ENCODE measurements around the gene ZBTB22.

Gene ZBTB22

DNA sequence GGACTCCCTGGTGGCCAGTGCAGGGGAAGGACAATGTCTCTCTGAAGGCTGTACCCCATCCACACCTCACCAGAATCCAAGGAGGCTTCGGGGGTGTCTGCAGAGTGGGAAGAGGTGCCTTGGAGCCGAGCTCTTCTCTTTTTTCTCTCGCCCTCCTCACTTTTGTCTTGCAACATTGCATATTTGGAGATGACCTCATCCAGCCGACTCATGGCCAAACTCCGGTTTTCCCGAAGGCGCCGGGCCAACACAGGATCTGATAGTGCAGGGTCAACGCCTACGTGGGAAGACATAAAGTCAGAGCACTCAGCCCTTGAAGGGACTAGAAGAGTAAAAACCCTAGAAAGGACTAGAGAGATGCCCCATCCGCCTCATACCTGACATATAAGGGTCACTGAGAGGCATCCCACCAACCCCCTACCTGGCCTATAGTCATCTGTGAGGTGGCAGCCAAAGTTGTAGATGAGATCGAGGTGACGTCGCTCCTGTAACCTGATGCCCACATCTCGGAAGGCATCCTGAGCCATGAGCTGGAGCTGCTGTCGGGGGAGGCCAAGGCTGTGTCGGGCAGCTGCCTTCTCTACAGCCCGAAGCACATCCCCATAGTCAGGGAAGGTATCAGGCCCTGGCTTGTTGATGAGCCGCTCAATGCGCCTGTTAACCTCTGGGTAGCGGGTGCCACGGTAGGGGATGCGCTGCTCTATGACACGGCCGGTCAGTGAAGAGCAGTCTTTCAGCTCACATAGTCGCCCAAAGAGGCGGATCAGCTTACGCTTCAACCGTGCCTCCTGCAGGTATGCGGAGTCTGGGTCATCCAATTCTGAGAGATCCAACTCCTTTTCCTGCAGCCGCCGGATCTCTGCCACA lies 3.0 kb upstream of the ZBTB22 start:
- TF ChIP-seq, protein P1, sequence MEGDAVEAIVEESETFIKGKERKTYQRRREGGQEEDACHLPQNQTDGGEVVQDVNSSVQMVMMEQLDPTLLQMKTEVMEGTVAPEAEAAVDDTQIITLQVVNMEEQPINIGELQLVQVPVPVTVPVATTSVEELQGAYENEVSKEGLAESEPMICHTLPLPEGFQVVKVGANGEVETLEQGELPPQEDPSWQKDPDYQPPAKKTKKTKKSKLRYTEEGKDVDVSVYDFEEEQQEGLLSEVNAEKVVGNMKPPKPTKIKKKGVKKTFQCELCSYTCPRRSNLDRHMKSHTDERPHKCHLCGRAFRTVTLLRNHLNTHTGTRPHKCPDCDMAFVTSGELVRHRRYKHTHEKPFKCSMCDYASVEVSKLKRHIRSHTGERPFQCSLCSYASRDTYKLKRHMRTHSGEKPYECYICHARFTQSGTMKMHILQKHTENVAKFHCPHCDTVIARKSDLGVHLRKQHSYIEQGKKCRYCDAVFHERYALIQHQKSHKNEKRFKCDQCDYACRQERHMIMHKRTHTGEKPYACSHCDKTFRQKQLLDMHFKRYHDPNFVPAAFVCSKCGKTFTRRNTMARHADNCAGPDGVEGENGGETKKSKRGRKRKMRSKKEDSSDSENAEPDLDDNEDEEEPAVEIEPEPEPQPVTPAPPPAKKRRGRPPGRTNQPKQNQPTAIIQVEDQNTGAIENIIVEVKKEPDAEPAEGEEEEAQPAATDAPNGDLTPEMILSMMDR (IDR thresholded peaks at IDR 0.05; ENCODE audit: insufficient read depth, low read depth, low read length, missing control alignments), result no peak
- H3K4me3 ChIP-seq (ENCODE audit: low read length), result no peak overlapping the region
- peak; percentile 92 for DNase-seq (ENCODE audit: low read depth)

DNA sequence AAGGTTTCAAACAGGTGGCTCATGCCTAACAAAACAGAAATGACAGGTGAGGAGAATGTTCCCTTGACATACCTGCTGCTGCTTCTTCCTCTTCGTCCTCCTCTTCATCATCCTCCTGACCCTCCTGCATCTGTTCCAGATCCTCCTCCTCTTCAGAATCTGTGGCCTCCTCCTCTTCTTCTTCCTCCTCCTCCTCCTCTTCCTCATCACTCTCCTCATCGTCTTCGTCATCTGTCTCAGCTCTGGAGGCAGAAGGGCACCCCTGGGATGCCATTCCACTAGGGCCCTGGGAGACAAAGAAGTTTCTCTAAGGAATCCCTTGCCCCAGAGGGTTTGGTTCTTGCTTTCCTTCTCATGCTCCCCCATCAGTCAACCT lies 2.4 kb upstream of the ZBTB22 start:
- no peak for DNase-seq (ENCODE audit: low read depth)
- TF ChIP-seq, protein P1 (IDR thresholded peaks at IDR 0.05; ENCODE audit: insufficient read depth, low read depth, low read length, missing control alignments), result no peak
- H3K4me3 ChIP-seq (ENCODE audit: low read length), result no peak overlapping the region

DNA sequence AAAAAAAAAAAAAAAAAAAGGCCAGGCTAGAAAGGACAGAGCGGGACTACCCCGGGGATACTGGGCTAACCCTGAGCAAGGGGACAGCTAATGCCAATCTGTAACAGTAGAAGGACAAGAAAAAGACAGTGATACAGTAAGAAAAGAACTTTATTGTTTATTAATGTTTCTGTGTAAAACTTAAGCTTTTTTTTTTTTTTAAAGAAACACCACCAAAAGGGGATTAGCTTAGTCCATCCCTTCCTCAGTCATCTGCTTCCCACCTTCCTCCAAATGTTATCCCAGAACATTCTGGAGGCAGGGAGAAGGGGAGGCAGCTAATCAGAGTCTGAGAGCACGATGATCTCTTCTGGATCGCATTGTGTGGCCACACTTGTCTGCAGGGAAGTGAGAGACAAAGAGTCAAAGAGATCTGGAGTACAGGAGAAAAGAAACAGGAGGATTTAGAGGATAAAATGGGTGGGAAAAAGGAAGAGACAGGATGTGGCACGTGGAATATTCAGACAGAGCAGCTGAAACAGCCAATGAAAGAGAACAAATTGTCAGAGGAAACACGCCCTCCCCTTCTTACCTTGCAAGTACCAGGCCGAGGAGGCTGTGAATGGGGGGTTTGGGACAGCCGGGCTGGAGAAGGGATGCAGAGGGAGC lies 1.0 kb upstream of the ZBTB22 start:
- TF ChIP-seq, protein P1 (IDR thresholded peaks at IDR 0.05; ENCODE audit: insufficient read depth, low read depth, low read length, missing control alignments), result no peak
- H3K4me3 ChIP-seq (ENCODE audit: low read length), result peak overlapping the region; percentile 68
- DNase-seq (ENCODE audit: low read depth), result no peak

DNA sequence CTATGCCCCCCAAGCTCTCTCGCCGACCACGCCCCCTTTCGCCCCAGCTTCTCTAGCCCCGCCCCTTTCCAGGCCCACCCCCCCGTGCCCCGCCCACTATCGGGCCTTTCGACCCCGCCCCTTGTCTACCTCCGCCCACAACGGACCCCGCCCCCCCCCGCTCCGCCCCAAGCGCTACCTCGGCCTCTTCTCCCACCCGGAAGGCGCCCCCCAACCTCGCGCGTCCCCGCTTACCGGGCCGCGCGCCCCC lies 200 bp downstream of the ZBTB22 start:
- peak overlapping the region; percentile 68 for H3K4me3 ChIP-seq (ENCODE audit: low read length)
- no peak for DNase-seq (ENCODE audit: low read depth)
- TF ChIP-seq, protein P1 (IDR thresholded peaks at IDR 0.05; ENCODE audit: insufficient read depth, low read depth, low read length, missing control alignments), result no peak

DNA sequence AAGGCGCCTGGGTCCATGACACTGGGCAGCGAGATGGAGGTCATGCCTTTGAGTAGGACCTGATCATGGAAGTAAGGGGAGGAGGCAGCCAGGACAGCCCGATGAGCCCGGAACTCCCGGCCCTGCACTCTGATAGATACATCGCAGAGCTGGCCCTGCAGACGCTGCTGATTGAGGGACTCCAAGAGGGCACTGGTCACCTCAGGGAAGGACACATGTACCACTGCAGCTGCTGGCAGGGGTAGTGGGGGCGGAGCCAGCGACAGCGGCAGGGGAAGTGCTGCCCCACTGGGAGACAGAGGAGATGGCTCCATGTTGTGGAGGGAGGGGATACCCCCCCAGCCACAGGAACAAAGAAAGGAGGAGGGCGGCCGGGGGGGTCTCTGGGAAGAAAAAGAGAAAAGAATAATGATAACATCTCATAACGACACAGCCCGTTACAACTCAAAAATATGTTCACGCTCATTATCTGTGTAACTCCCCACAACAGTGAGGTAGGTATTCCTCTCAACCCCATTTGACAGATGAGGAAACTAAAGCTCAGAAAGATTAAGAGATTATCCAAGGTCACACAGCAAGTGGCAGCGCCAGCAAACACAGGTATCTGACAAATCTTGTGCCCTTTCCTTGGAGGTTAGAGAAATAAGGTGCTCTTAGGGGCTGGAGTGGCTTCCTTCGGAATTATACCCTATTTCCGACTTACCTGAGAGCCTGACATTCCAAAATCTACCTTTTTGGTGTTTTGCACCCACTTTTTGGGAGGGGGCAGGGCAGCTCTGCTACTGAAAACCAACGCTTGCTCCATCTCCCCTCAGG lies 733 bp downstream of the ZBTB22 start:
- H3K4me3 ChIP-seq (ENCODE audit: low read length), result peak overlapping the region; percentile 68
- TF ChIP-seq, protein P1 (IDR thresholded peaks at IDR 0.05; ENCODE audit: insufficient read depth, low read depth, low read length, missing control alignments), result no peak
- DNase-seq (ENCODE audit: low read depth), result no peak

DNA sequence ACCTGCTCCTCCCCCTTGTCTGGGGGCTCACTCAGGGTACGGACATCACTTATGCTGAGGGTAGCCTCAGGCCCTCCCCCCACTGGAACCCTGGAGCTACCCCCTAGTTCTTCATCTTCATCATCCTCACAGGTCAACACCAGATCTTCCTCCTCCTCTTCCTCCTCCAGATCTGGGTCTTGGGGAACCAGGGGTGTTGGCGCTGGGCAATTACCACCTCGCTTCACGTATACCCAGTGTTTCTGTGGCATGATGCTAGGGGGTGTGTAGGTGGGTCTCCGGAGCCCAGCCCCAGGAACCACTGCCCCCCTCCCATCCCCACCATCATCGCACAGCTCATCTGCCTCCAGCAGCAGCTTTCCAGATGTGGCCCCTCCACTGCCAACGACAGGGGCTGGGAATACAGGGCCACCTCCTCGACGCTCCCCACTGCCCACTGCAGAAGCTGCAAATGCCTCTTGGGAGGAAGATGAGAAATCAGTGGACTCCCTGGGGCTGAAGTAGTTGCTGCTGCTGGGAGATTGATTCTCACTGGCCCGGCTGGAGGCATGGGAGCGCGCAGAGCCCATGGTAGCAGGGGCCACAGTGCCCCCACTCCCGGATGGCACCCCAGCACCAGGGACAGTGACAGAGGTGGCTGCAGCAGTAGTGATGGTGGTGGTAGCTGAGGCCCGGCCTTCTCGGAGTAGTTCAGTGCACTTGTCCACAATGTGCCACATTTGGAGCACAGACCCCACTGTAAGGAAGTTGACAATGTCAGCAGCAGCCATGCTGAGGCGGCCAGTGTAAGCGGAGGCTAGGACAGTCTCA lies 1.5 kb downstream of the ZBTB22 start:
- no peak for DNase-seq (ENCODE audit: low read depth)
- no peak overlapping the region for H3K4me3 ChIP-seq (ENCODE audit: low read length)
- TF ChIP-seq, protein P1 (IDR thresholded peaks at IDR 0.05; ENCODE audit: insufficient read depth, low read depth, low read length, missing control alignments), result no peak
